ENCODE data around the gene CARD18.

DNA sequence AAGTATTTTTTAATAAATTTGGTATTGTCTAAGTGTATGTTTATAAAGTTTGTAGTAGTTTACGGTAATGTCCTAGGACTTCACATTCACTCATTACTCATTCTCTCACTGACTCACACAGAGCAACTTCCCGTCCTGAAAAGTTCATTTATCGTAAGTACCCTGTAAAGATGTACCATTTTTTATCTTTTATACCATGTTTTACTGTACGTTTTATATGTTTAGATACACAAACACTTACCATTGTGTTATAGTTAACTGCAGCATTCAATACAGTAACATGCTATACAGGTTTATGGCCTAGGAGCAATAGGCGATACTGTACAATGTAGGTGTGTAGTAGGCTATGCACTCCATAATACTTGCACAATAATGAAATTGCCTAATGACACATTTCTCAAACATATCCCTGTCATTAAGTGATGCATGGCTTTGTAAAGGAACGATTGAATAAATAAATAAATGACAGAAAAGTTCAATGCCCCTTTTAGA lies 12.5 kb upstream of the CARD18 start:
- TF ChIP-seq CTCF (IDR thresholded peaks at IDR 0.05) (no peak), POLR2A (IDR thresholded peaks at IDR 0.05) (no peak)
